ENCODE measurements around the gene TPM4. TPM values are rescaled to one million over a fixed set of nuclear protein-coding genes. Genes with fewer than 3 reads are reported as not detected.
"Not testable (repeated sequence)": the region's sequence is repeated elsewhere in the genome, so short reads cannot be mapped to it uniquely, and the experiment has no call there.

Gene TPM4
- polyA plus RNA-seq, 10 donors = 193 to 331 (median 238) TPM

DNA sequence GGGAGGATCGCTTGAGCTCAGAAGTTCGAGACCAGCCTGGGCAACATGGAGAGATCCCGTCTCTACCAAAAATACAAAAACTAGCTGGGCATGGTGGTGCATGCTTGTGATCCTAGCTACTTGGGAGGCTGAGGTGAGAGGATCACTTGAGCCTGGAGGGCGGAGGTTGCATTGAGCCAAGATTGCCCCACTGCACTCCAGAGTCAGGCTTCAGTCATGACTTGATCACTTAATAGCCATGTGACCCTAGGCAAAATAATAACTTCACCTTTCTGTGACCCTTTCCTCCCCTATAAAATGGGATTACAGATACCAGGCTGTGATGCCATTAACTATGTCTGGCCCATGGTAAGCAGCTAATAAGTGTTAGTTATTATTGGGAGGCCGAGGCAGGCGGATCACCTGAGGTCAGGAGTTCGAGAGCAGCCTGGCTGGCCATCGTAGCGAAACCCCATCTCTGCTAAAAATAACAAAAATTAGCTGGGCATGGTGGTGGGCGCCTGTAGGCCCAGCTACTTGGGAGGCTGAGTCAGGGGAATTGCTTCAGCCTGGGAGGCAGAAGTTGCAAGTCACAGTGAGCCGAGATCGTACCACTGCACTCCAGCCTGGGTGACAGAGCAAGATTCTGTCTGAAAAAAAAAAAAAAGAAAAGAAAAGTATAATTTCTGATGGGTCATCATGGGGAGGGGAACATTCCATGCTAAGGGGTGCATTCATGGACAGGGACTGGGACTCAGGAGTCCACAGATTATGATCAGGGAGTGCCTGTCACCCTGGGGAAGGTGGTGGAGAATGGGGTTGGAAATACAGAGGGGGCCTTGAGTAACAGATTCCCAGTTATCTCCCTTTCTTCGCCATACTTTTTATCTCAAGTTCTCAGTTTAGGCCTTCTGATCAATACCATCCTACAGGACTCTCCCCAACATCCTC is 15.5 kb downstream of the TPM4 start:
- DNase-seq = no peak

DNA sequence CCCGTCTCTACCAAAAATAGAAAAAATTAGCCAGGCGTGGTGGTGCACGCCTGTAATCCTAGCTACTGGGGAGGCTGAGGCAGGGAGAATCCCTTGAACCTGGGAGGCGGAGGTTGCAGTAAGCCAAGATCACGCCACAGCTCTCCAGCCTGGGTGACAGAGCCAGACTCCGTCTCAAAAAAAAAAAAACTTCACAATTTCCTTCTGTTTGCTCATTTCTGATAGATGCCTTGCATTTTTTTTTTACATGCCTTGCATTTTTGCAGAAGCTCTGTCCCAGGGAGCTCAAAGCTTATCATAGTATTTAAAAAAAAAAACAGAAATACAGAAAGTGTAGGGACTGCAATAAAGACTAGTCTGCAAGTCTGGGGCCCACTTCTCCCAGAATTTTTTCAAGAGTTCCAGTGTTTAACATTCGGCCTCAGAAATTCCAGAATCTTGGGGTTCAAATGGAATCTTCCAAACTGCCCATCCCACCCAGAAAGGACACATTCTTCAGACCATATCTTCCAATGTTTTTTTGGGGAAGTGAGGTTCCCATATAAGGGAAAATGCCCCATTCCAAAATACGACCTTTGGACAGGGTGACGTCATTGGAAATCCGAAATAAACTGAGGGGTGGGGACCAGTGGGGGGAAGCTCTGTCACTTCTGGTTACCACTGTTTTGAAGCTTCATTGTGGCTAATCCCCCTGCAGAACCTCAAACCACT is 18.2 kb downstream of the TPM4 start:
- DNase-seq = no peak

DNA sequence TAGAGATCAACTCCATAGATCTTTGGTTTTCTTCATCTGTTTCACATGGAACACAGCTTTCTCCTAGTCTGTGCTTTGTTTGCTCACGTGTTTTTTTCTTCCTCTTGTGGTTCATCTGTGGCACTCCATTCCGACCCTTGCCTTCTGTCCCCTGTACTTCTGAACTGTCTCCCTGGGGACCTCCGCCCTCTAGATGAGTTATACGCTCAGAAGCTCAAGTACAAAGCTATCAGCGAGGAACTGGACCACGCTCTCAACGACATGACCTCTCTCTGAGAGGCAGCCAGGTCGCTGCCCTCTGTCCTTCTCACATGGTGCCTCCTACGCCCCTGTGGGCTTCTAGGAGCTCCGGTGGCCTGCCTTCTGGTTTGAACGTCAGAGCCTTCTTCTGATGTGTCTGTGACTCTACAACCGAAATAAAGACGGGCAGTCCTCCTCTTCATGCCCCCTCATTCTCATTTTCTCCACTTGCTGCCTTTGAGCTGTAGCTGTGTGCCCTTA is 18.8 kb downstream of the TPM4 start:
- no peak for DNase-seq

GRCh38 chr19:16096280-16096855 is 20.1 kb downstream of the TPM4 start:
- DNase-seq = peak in 1 of 3 donors; percentile 20

DNA sequence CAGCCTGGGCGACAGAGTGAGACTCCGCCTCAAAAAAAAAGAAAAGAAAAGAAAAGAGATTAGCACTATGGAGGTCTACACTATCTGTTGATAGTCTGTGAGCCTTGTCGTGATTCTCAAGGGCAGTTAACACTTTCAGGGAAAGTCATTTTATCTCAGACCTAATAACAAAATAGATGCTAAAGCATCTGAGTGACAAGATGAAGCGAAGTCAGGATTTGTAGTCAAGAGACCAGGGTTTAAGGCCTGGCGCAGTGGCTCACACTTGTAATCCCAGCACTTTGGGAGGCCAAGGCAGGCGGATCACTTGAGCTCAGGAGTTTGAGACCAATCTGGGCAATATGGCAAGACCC is 22.1 kb downstream of the TPM4 start:
- DNase-seq = no peak

DNA sequence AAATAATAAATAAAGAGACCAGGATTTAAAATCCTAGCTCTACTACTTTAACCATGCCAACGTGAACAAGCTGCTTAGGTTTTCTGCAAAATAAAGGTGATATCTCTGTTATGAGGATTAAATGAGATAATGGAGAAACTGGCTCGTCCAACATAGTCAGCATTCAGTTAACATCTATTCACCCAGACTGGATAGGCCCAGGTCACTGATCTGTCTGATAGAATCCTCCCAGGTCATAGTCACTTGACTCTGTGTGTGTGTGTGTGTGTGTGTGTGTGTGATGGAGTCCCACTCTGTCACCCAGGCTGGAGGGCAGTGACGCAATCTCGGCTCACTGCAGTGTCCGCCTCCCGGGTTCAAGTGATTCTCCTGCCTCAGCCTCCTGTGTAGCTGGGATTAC is 22.5 kb downstream of the TPM4 start:
- DNase-seq = no peak

GRCh38 chr19:16099314-16099965 is 23.1 kb downstream of the TPM4 start:
- not testable (repeated sequence) for DNase-seq

DNA sequence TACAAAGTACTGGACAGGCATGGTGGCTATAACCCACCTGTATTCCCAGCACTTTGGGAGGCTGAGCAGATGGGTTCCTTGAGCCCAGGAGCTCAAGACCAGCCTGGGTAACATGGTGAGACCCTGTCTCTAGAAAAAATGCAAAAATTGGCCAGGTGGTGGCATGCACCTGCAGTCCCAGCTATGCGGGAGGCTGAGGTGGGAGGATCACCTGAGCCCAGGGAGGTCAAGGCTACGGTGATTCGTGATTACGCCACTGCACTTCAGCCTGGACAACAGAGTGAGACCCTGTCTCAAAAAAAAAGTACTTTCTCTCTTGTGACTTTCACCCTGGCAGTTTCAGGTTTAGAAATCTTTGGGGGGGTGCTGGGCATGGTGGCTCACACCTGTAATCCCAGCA is 24.2 kb downstream of the TPM4 start:
- DNase-seq = no peak

DNA sequence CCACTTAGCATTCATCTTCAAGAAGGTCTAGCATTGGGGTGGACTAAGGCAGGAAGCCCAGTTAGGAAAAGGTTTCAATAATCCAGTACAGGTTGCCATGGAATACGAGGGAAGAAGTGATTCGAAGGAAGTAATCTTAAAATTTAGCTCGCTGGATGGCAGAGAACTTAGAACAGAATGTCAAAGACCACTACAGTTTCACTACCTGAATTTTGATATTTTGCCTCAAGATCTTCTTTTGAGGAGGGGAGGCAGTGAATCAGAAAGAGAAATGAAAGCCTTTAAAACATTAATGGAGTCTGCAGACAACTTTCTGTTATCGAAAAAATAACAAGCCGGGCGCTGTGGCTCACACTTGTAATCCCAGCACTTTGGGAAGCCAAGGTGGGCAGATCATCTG is 28.4 kb downstream of the TPM4 start:
- DNase-seq = no peak

DNA sequence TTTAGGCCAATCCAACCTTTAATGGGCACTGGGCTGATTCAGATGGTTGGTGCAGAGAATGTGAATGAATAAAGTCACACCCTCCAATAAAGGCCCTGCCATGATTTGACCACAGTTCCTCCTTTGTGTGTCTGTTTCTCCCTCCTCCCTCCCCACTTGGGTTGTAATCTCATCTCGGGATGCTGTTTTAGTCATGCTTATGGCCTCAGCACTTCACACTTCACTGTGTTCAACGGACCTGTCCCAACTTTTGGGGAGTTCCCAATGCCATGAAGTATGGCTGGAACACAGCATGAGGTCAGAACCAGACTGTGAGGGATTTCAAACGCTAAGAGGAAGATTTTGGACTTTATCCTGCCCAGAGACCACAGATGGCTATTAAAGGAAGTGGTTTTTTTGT is 29.8 kb downstream of the TPM4 start:
- DNase-seq = no peak

GRCh38 chr19:16111160-16111908 is 35.0 kb downstream of the TPM4 start, which contains the start of gene RAB8A:
RAB8A (plus strand) TSS chr19:16111889; CDS start chr19:16111902, 13 bp downstream.
- peak; percentile 99 to 100 (median 99) for DNase-seq

DNA sequence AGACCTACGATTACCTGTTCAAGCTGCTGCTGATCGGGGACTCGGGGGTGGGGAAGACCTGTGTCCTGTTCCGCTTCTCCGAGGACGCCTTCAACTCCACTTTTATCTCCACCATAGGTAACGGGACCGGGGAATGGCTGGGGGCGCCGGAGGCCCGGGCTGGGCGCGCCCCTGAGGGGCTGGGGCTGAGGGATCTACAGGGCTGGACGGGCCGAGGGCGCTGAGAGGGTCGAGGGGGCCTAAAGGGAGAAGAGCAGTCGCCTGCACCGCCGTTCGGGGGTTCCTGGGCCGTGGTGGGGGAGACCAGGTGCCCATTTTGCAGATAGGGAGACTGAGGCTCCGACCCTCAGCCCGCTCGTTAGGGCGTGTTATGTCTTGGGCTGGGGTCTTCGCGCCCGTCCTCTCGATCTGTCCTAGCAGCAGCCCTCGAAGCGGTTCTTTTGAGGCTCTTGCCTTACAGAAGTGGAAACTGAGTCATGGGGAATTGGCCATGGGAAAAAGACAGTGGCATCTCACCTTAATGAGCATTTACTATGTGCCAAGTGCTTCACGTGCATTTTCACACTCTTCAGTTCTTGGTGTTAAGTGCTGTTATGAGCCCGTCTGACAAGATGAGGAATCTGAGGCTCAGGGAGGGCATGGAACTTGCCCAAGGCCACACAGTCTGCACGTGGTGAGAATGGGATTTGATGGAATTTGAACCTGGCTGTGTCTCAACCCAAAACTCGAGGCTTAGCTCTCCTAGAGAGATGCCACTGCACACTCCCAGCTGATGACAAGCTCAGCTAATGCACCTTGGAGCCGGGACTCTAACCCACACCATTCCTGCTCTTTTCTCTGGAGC is 35.8 kb downstream of the TPM4 start:
- DNase-seq = no peak

DNA sequence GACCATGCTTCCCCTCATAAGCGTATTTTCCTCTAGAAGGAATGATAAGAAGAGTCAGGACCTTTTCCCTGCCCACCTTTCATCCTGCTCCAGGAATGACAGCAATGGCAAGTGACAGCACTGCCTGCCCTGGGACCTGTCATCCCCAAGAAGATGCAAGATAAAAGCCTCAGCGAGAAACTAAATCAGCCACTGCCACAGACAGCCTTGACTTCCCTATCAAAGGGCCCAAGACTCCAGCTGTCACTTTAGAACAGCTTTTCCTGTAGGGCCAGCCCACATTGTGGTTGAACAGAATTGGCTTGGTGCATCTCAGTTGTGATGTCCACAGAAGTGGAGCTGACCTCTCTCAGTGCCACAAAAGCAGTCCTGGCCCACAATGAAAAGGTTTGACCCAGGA is 36.5 kb downstream of the TPM4 start:
- DNase-seq = no peak

DNA sequence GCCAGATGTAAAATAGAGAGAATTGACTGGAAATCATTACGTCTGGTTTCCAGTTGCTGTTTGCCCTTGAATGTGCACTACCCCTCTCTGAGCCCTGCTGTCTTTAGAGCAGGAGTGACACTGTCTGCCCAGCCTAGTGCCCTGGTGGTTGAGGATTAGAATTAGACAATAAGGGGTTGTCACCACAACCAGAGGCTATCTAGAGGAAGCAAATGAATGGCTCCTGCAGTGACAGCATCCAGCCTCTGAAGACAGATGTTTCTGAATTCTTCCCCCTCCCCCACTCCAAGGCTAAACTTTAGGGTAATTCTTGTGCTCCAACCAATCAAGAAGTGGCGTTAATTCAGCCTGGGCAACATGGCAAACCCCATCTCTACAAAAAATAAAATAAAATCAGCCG is 37.4 kb downstream of the TPM4 start:
- no peak for DNase-seq

- DNase-seq = no peak
Measured at GRCh38 chr19:16115301-16116039, 39.2 kb downstream of the TPM4 start.

GRCh38 chr19:16116067-16116466 is 39.8 kb downstream of the TPM4 start:
- DNase-seq = no peak

- DNase-seq = no peak
Measured at GRCh38 chr19:16117594-16118033, 41.3 kb downstream of the TPM4 start.

DNA sequence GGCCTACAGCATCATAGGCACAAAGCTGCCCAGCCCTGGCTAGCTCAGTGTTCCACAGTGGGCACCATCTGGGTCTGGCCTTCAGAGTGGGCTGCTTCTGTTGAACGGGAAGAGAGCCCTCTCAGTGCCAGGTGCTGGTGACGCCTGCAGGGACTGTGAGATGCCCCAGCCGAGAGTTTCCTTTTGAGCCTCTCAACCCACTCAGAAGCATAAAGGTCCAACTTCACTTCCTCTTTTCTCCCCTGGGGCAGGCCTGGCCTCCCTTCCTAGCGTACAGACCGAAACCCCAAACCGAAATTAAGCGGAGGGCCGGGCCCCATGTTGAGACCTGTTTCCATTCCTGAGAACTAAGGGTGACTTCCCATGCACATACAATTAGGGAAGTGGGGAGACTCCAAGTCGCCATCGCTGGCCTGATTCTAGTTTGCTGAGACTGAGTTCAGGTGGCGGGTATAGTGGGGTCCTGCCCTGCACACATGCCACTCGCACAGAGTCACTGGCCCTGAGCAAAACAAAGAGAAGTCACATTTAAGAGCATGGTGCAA is 42.3 kb downstream of the TPM4 start:
- peak in 1 of 3 donors; percentile 37 for DNase-seq

All from muscle of back (tissue), 11 donors.